22Rv1 (cell line): Measurements from ENCODE around the gene RIBC2.

Source experiments
- CTCF ChIP-seq: fragments of 450-650 bp; IDR thresholded peaks from 2 replicates; pipeline ENCODE4 v1.5.1; 2017; ENCODE audit warnings: mild to moderate bottlenecking
- ZFX ChIP-seq: fragments of 450-650 bp; IDR thresholded peaks from 2 replicates; pipeline ENCODE4 v1.6.1; 2017; ENCODE audit warnings: antibody characterized with exemption, borderline replicate concordance

- TF ChIP-seq CTCF (no peak), ZFX (no peak)
These were observed 15.2 kb downstream of the RIBC2 start for GRCh38 chr22:45428391-45429385.
